Prostate gland (tissue), 2 donors: ENCODE data around the gene FAM120AOS.

ENCODE experiments used
- POLR2AphosphoS5 ChIP-seq: sonication (generic); formaldehyde crosslinking; IDR thresholded peaks from one replicate; pipeline ENCODE4 v1.6.1; 2017; ENCODE audit warnings: antibody characterized with exemption
- TF ChIP-seq, protein P1 (sequence below), 4 experiments: fragments of 200-600 bp in 2 of 4; fragments of 450-650 bp in 2 of 4; sonication (generic) in 2 of 4; IDR thresholded peaks; 1 replicate in 3 of 4; 2 replicates in 1 of 4; pipeline ENCODE4 v1.5.1; 2016 to 2019; ENCODE audit warnings: antibody characterized with exemption in 4 of 4, mild to moderate bottlenecking in 2 of 4, moderate library complexity in 2 of 4

DNA sequence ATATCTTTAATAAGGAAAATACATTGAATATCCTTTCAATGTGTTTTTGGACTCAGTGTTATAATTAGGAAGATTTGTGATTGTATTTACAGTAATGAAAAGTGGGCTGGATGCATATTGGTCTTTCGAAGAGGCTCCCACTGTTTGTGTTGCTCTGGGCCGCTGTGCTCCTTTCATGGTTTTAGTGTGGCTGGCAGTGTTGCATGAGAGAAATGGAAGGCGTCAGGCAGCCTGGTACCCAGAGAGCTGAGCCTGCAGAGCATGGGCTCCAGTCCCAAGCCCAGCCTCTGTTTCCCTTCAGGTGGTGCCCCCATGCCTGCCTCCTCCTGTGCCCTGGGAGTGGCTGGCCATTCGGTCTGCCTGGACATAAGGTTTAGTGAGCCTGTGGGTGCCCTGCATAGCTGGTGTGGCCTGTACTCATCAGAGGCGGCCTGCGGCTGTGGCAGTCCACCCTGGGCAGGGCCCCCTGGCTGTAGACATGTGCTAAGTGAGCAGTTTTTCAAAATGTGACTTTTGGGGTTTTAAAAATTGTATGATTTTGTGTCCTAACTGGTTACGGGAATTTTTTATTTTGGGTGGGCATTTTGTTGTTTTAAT is 27.4 kb upstream of the FAM120AOS start:
- no peak for TF ChIP-seq POLR2AphosphoS5
- TF ChIP-seq, protein P1, sequence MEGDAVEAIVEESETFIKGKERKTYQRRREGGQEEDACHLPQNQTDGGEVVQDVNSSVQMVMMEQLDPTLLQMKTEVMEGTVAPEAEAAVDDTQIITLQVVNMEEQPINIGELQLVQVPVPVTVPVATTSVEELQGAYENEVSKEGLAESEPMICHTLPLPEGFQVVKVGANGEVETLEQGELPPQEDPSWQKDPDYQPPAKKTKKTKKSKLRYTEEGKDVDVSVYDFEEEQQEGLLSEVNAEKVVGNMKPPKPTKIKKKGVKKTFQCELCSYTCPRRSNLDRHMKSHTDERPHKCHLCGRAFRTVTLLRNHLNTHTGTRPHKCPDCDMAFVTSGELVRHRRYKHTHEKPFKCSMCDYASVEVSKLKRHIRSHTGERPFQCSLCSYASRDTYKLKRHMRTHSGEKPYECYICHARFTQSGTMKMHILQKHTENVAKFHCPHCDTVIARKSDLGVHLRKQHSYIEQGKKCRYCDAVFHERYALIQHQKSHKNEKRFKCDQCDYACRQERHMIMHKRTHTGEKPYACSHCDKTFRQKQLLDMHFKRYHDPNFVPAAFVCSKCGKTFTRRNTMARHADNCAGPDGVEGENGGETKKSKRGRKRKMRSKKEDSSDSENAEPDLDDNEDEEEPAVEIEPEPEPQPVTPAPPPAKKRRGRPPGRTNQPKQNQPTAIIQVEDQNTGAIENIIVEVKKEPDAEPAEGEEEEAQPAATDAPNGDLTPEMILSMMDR (IDR thresholded peaks at IDR 0.05): no peak
